Neural progenitor cell (in vitro differentiated cells): ENCODE results near the gene CPM.

ENCODE experiments used
- EZH2 ChIP-seq: fragments of 200-600 bp; sonication (generic); IDR thresholded peaks from 2 replicates; pipeline ENCODE4 v1.6.1; 2017; ENCODE audit warnings: antibody characterized with exemption, mild to moderate bottlenecking, moderate library complexity
- TF ChIP-seq, protein P1 (sequence below): fragments of 200-600 bp; sonication (generic); IDR thresholded peaks from 2 replicates; pipeline ENCODE4 v1.5.1; 2017; ENCODE audit warnings: antibody characterized with exemption, mild to moderate bottlenecking

GRCh38 chr12:68828672-68829068 is 104.3 kb downstream of the CPM start:
- TF ChIP-seq, protein P1, sequence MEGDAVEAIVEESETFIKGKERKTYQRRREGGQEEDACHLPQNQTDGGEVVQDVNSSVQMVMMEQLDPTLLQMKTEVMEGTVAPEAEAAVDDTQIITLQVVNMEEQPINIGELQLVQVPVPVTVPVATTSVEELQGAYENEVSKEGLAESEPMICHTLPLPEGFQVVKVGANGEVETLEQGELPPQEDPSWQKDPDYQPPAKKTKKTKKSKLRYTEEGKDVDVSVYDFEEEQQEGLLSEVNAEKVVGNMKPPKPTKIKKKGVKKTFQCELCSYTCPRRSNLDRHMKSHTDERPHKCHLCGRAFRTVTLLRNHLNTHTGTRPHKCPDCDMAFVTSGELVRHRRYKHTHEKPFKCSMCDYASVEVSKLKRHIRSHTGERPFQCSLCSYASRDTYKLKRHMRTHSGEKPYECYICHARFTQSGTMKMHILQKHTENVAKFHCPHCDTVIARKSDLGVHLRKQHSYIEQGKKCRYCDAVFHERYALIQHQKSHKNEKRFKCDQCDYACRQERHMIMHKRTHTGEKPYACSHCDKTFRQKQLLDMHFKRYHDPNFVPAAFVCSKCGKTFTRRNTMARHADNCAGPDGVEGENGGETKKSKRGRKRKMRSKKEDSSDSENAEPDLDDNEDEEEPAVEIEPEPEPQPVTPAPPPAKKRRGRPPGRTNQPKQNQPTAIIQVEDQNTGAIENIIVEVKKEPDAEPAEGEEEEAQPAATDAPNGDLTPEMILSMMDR, result no peak
- no peak for TF ChIP-seq EZH2
